Activated naive CD8-positive, alpha-beta T cell treated with anti-CD3 and anti-CD28 coated beads for 36 hours (primary cell): ENCODE results near the gene SRM. TPM values are rescaled to one million over a fixed set of nuclear protein-coding genes. Genes with fewer than 3 reads are reported as not detected.
"Not testable (repeated sequence)": the region's sequence is repeated elsewhere in the genome, so short reads cannot be mapped to it uniquely, and the experiment has no call there.

Source experiments
- DNase-seq: peaks from one replicate; pipeline ENCODE4 v3.0.0; 2021
- H3K27ac Mint-ChIP-seq: one replicate; pipeline ENCODE4 v1.8.0; 2022; ENCODE audit warnings: mild to moderate bottlenecking, moderate library complexity, mixed read lengths
- H3K27me3 Mint-ChIP-seq: one replicate; pipeline ENCODE4 v1.8.0; 2022; ENCODE audit warnings: mild to moderate bottlenecking, mixed read lengths
- H3K36me3 Mint-ChIP-seq: one replicate; pipeline ENCODE4 v1.8.0; 2021; ENCODE audit warnings: mild to moderate bottlenecking, mixed read lengths
- H3K4me1 Mint-ChIP-seq: one replicate; pipeline ENCODE4 v1.8.0; 2021; ENCODE audit warnings: mixed read lengths
- H3K4me3 Mint-ChIP-seq: one replicate; pipeline ENCODE4 v1.8.0; 2022; ENCODE audit warnings: mild to moderate bottlenecking, moderate library complexity, mixed read lengths
- H3K9me3 Mint-ChIP-seq: one replicate; pipeline ENCODE4 v1.8.0; 2022; ENCODE audit warnings: mixed read lengths
- total RNA-seq, 2 experiments: library from RNA; stranded (reverse); gene quantifications; one replicate each; pipeline ENCODE4 v1.2.3, GENCODE V29; 2021

SRM gene
- total RNA-seq, 2 experiments from 2014 or later = 387 to 388 TPM

DNA sequence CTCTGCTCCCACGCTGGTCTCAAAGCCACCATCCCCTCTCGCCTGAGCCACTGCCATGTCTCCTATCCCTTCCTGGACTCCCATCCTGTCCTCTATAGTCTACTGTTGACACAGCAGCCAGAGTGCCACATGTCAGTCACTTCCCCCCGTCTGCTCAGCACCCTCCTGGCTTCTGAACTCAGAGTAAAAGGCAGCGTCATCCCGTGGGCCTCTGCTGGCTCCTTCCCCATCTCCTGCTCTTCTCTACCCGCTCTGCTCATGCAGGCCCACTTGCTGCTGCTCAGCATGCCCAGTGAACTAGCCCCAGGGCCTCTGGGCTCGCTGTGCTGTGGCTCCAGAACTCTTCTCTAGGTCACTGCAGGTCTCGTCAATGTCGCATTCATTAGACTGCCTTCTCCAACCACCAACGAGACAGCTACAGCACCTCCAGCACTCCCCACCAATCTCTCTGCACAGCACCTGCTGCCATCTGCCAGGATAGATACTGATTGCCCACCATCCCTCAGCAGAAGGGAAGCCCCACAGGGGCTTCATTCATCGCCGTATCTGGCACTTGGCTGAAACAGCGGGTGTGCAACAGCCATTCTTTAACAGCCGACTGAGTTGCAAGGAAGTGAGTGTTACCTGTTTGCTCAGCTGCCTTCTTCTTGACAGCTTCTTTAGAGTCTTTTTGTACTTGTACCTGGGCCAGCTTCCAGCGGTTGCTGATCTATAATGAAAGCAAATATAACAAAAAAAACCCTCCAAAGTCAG, 11.8 kb upstream of the SRM start:
- peak overlapping the region; percentile 50 for H3K27ac Mint-ChIP-seq
- H3K36me3 Mint-ChIP-seq = peaks cover 44% of the 10 kb centered on the region
- DNase-seq = no peak
- H3K9me3 Mint-ChIP-seq = no peaks in the 10 kb centered on the region
- no peaks in the 10 kb centered on the region for H3K27me3 Mint-ChIP-seq
- H3K4me1 Mint-ChIP-seq = peaks cover 8% of the 10 kb centered on the region
- H3K4me3 Mint-ChIP-seq = no peak overlapping the region

DNA sequence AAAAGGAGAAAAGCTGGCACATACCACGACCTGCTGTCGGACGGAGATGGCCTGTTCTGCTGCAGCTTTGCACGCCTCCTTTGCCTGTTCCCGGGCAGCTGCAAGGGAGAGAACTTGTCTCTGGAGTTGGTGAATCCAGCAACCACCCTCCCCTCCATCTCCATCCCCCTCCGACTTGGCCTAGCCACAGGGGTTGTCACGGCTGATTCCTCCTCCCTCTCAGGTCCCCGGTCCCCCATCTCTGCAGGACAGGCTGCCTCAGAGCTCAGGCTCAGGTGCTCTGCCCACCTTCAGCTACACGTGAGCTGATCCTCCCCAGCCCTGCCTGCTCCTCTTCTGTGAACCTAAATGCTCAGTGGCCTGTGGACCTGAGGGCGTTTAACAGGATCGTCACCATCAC, 11.1 kb upstream of the SRM start:
- Mint-ChIP-seq H3K4me1 (peaks cover 8% of the 10 kb centered on the region), H3K27ac (no peak overlapping the region), H3K4me3 (no peak overlapping the region), H3K9me3 (no peaks in the 10 kb centered on the region), H3K27me3 (no peaks in the 10 kb centered on the region), H3K36me3 (peaks cover 41% of the 10 kb centered on the region)
- no peak for DNase-seq

DNA sequence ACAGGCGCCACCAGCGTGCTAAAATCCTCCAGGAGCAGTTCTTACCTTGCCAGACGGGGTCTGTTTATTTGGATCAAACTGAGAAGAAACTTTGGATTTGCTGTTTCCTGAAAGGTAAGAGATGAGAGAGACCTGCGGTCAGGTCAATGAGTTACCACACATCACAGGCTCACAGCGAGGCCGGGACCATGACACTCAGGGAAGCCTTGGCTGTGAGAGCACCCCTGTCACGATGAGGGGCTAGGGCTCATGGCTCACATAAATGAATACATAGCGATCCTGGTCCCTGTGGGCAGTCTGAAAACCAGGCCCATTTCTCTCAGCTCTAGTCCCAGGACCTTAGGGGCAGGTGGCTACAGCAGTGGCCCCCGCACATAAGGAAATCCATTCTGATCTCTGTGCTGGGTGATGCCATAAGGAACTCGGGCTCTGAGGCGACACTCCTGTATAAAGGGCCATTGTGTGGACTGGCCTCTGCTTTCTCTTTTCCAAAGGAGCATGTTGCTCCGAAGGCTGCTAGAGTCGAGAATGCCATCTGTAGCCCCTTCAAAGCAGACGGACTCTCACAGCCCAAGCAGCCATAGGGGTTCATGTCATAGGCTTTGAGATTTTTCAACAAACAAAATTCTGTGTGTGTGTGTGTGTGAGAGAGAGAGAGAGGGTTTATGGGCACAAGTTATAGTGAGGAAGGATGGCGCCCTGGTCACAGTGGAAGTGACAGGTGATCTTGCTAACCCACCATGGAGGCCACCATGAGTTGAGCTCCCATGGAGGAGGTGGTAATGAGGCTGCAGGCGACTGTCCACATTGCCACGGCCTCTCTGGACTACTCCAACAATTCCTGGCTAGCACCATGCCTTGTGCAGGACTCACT, 9.0 kb upstream of the SRM start:
- H3K4me3 Mint-ChIP-seq = no peak overlapping the region
- H3K27ac Mint-ChIP-seq = peak overlapping the region; percentile 81
- no peaks in the 10 kb centered on the region for H3K27me3 Mint-ChIP-seq
- H3K36me3 Mint-ChIP-seq = peaks cover 47% of the 10 kb centered on the region
- H3K9me3 Mint-ChIP-seq = no peaks in the 10 kb centered on the region
- DNase-seq = no peak
- H3K4me1 Mint-ChIP-seq = peaks cover 8% of the 10 kb centered on the region

DNA sequence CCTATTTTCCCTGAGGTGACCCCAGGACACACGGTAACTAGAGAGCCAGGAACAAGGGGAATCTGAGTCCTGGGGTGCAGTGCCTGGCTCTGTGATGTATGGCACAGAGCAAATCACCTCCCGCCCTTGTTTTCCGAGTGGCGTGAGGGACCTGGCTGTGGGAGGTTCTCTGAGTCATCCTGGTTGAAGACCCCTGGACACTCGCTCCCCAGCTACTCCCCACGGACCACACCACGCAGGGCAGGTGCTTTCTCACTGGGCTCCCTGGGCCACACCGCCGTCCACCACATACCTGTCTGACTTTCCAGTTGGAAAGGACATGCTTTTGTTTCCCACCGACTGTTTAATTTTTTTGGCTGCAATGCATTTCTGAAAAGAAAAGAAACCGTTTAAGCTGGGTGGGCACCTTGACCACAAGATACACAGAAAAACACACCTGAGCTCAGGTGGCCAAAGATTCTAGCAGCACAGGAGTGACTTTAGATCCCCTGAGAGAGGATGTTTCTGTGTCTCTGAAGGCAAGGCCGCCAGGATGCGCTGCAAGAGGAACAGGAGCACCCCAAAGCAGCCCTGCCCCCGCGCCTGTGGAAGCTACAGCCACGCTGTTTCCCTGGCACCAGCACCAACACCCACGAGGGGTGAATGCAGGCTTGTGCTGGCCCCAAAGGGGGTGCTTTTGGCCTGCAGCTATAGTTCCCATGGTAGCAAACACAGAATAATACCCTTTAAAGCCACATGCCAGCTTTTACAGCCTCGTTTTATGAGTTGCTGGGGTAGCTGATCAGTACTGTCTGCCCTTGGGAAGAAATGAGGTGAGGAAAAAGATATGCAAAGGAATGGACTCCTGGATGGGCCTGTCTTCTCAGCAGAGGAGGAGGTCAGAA, 8.1 kb upstream of the SRM start:
- Mint-ChIP-seq H3K36me3 (peaks cover 53% of the 10 kb centered on the region), H3K4me1 (peaks cover 13% of the 10 kb centered on the region), H3K27ac (no peak overlapping the region), H3K9me3 (no peaks in the 10 kb centered on the region), H3K27me3 (no peaks in the 10 kb centered on the region), H3K4me3 (no peak overlapping the region)
- no peak for DNase-seq

DNA sequence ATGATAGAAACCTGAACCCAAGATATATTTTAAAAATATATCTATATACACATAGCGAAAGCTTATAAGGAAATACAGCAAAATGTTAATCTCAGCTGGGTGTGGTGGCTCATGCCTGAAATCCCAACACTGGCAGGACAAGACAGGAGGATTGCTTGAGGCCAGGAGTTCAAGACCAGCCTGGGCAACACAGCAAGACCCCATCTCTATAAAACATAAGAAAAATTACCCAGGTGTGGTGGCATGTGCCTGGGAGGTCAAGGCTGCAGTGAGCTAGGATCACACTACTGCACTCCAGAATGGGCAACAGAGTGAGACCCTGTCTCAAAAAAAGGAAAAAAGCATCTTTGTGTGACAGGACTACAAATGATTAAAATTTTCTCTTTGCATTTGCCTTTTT, 6.0 kb upstream of the SRM start:
- Mint-ChIP-seq H3K4me3 (no peak overlapping the region), H3K9me3 (no peaks in the 10 kb centered on the region), H3K27ac (no peak overlapping the region), H3K4me1 (peaks cover 31% of the 10 kb centered on the region), H3K36me3 (peaks cover 62% of the 10 kb centered on the region), H3K27me3 (no peaks in the 10 kb centered on the region)
- no peak for DNase-seq

DNA sequence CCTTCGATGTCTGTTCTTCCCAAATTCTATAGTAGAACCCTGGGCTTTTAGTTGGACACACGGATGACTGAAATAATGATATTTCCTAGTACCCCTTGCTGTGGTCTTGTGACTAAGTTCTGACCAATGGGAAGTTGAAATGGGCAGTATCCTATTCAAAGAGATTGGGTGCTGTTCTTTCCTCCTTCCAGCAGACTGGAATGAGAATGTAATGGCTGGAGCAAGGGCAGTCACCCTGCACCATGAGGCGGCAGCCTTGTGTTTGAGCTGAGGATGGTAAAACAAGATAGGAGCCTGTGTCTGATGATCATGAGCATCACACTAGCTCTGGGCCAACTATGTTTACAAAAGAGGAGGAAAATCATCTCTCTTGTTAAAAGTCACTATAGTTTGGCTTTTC, 5.1 kb upstream of the SRM start:
- H3K27ac Mint-ChIP-seq = no peak overlapping the region
- no peaks in the 10 kb centered on the region for H3K27me3 Mint-ChIP-seq
- DNase-seq = no peak
- no peak overlapping the region for H3K4me3 Mint-ChIP-seq
- peaks cover 60% of the 10 kb centered on the region for H3K36me3 Mint-ChIP-seq
- H3K4me1 Mint-ChIP-seq = peaks cover 33% of the 10 kb centered on the region
- H3K9me3 Mint-ChIP-seq = no peaks in the 10 kb centered on the region

DNA sequence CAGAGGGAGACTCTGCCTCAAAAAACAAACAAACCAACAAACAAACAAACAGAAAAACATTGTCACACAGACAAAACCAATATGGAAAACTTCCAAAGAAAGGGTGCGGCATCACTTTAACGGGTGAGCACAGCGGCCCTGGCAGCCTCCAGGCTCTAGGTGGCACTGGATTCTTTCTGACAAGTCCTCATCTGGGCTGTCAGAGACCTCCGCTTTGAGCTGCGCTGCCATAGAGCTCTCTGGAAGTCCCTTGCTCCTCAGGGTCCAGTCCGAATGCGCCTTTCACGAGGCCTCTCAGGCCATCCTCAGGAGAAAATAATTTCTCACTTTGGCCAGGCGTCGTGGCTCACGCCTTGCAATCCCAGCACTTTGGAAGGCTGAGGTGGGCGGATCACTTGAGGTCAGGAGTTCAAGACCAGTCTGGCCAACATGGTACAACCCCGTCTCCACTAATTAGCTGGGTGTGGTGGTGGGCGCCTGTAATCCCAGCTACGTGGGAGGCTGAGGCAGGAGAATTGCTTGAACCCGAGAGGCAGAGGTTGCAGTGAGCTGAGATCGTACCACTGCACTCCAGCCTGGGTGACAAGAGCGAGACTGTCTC, 4.2 kb upstream of the SRM start:
- not testable (repeated sequence) for H3K27me3 Mint-ChIP-seq, H3K27ac Mint-ChIP-seq, H3K9me3 Mint-ChIP-seq, DNase-seq, H3K4me3 Mint-ChIP-seq
- Mint-ChIP-seq H3K36me3 (peaks cover 54% of the 10 kb centered on the region), H3K4me1 (peaks cover 27% of the 10 kb centered on the region)

DNA sequence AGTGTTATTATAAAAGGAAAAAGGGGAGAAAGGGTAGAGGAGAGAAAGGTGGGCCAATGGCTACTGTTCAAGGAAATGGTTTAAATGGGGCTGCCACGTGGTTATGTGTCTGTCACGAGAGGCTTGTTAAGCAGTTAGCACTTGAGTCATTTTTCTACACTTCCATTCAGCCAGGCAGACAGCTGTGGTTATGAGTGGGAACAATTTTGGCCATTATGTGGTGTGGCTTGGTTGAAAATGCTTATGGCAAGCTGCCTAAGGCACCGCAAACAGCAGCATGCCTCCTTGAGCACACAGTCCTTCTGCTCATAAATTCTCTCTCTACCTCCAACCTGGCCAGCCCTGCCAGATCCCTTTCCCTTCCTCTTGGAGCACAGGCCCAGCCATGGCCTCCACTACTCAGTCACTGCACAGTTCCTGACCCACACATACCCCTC, 3.2 kb upstream of the SRM start:
- H3K27ac Mint-ChIP-seq = peak overlapping the region; percentile 75
- H3K27me3 Mint-ChIP-seq = no peaks in the 10 kb centered on the region
- DNase-seq = peak; percentile 64
- H3K36me3 Mint-ChIP-seq = peaks cover 62% of the 10 kb centered on the region
- H3K4me3 Mint-ChIP-seq = peak overlapping the region; percentile 26
- H3K4me1 Mint-ChIP-seq = peaks cover 32% of the 10 kb centered on the region
- H3K9me3 Mint-ChIP-seq = no peaks in the 10 kb centered on the region

DNA sequence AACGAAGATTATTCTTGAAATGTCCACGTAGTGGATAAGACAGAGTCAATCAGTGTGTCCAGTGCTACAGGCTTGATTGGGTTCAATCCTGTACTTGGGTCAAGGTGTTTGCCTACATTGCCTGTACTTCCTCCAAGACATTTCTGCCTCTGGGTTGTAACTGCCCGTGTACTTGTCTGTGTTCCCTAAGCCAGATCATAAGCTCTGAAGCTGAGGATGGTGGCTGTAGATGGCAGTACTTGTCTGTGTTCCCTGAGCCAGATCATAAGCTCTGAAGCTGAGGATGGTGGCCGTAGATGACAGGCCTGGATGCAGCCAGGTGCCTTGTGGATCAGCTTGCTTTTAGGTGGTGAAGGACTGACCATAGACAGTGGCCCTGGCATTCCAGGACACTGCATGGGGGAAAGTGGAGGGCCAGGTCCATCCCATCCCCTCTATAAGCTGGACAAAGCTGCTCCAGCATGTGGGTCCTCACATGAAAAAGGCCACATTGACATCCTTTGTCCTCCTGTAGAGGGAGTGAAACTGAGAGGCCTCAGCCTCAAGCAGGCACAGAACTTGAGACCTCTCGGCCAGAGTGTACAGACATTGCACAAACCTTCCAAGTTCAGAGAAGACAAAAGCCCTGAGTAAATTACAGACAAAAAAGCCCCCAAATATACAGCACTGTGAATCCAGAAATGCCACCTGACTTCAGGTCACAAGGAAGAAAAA, 2.0 kb upstream of the SRM start:
- peaks cover 68% of the 10 kb centered on the region for H3K36me3 Mint-ChIP-seq
- no peaks in the 10 kb centered on the region for H3K9me3 Mint-ChIP-seq
- H3K27ac Mint-ChIP-seq = peak overlapping the region; percentile 98
- H3K27me3 Mint-ChIP-seq = no peaks in the 10 kb centered on the region
- H3K4me1 Mint-ChIP-seq = peaks cover 39% of the 10 kb centered on the region
- peak overlapping the region; percentile 95 for H3K4me3 Mint-ChIP-seq
- DNase-seq = no peak

DNA sequence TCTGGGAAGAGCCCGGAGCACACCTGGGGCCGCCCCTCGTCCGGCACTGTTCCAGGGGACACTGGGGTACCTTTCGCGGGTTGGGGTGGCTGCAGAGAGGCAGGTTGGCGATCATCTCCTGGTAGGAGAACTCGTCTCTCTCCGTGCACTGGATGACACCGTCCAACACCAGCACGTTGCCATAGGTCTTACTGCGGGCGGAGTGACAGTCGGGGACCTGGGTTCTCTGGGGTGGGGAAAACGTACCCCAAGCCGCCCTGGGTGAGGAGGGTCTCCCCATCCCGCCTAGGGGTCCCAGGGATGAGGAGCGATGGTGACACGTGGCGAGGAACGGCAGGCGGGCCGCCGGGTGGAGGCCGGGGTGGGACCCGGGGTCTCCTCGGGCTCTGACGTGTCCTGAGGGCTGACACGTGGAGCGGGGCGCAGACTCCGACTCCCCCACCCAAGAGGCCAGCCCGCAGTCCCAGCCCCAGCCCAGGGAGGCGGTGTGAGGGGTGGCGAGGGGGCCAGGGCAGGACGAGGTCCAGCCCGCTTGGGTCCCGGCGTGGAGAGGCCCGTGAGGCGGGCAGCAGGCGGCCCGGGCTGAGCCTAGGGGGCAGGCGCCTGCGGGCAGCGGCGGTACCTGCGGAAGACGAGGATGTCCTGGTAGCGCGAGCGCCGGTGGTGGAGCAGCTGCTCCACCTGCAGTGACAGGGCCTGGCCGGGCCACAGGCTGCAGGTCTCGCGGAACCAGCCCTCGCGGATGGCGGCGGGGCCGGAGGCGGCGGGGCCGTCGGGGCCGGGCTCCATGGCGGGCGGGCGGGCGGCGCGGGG, 457 bp downstream of the SRM start:
- Mint-ChIP-seq H3K9me3 (no peaks in the 10 kb centered on the region), H3K36me3 (peaks cover 51% of the 10 kb centered on the region), H3K27me3 (peaks cover 2% of the 10 kb centered on the region), H3K27ac (peak overlapping the region; percentile 94), H3K4me3 (peak overlapping the region; percentile 94), H3K4me1 (peaks cover 41% of the 10 kb centered on the region)
- DNase-seq = peak; percentile 47

DNA sequence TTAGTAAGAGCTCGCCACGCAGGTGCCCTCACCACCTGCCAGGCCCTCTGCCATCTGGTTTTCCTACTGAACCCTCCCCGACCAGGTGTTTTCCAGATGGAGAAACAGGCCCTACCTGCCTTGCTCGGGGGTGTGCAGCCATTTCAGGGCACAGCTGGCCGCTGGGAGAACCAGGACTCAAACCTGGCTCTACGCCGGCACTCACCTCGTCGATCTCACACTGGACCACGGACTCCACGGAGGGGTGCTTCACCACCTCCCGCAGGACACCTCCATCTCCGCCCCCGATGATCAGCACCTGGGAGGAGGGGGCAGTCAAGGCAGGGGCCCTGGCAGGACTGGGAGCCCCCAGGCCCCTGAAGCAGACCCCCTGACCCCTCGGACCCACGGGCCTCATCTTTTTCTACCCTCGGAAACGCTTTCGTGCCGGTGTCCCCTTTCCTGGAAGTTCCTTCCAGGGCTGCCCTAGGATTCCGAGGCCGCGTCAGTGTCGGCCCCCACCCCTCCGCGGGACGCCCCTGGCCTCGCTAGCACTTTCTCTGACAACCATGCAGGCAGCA, 1.1 kb downstream of the SRM start:
- Mint-ChIP-seq H3K4me1 (peaks cover 41% of the 10 kb centered on the region), H3K36me3 (peaks cover 49% of the 10 kb centered on the region)

DNA sequence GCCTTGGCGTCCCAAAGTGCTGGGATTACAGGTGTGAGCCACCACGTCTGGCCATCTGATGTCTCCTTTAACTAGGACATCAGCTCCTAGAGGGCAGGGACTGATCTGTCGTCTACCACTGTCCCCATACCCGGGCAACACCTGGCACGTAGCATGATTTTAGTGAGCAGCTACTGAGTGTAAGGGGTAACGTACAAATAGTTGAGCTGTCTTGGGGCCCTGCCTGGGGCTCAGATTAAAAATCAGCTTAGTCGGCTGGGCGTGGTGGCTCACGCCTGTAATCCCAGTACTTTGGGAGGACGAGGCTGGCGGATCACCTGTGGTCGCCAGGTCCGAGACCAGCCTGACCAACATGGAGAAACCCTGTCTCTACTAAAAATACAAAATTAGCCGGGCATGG, 1.8 kb downstream of the SRM start:
- Mint-ChIP-seq H3K4me1 (peaks cover 37% of the 10 kb centered on the region), H3K4me3 (peak overlapping the region; percentile 94), H3K27me3 (peaks cover 4% of the 10 kb centered on the region), H3K36me3 (peaks cover 46% of the 10 kb centered on the region), H3K9me3 (no peaks in the 10 kb centered on the region), H3K27ac (peak overlapping the region; percentile 94)
- DNase-seq = no peak

More for the DNA sequence above, 1.1 kb downstream of the SRM start:
- H3K4me3 Mint-ChIP-seq = peak overlapping the region; percentile 94
- H3K27ac Mint-ChIP-seq = peak overlapping the region; percentile 94
- no peak for DNase-seq
- no peaks in the 10 kb centered on the region for H3K9me3 Mint-ChIP-seq
- H3K27me3 Mint-ChIP-seq = peaks cover 3% of the 10 kb centered on the region

DNA sequence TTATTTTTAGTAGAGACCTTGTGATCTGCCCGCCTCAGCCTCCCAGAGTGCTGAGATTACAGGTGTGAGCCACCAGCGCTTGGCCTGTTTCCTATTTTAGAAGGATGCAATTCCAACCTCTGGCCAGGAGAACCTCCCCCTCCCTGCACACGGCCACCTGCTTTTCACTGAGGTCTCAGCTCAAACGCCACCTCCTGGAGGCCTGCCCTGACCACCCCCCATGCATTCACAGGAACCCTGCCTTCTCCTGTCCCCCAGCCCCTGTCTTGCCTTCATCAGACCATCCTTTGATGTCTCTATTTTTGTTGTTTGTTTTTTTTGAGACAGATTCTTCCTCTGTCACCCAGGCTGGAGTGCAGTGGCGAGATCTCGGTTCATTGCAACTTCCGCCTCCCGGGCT, 2.3 kb downstream of the SRM start:
- peak overlapping the region; percentile 94 for H3K4me3 Mint-ChIP-seq
- H3K36me3 Mint-ChIP-seq = peaks cover 45% of the 10 kb centered on the region
- peak overlapping the region; percentile 94 for H3K27ac Mint-ChIP-seq
- DNase-seq = no peak
- H3K4me1 Mint-ChIP-seq = peaks cover 31% of the 10 kb centered on the region
- H3K9me3 Mint-ChIP-seq = no peaks in the 10 kb centered on the region
- peaks cover 6% of the 10 kb centered on the region for H3K27me3 Mint-ChIP-seq
